ENCODE measurements around the gene MYO5A.
"Not testable (repeated sequence)": the region's sequence is repeated elsewhere in the genome, so short reads cannot be mapped to it uniquely, and the experiment has no call there.

The MYO5A gene

DNA sequence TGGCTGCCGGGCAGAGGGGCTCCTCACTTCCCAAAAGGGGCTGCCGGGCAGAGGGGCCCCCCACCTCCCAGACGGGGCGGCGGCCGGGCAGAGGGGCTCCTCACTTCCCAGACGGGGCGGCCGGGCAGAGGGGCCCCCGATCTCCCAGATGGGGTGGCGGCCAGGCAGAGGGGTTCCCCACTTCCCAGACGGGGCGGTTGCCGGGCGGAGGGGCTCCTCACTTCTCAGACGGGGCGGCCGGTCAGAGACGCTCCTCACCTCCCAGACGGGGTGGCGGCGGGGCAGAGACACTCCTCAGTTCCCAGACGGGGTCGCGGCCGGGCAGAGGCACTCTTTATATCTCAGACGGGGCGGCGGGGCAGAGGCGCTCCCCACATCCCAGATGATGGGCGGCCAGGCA, 69.0 kb downstream of the MYO5A start:
- DNase-seq: not testable (repeated sequence)

DNA sequence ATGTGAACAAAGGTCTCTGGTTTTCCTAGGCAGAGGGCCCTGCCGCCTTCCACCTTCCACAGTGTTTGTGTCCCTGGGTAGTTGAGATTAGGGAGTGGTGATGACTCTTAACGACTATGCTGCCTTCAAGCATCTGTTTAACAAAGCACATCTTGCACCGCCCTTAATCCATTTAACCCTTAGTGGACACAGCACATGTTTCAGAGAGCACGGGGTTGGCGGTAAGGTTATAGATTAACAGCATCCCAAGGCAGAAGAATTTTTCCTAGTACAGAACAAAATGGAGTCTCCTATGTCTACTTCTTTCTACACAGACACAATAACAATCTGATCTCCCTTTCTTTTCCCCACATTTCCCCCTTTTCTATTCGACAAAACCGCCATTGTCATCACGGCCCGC, 69.4 kb downstream of the MYO5A start:
- DNase-seq: not testable (repeated sequence)

DNA sequence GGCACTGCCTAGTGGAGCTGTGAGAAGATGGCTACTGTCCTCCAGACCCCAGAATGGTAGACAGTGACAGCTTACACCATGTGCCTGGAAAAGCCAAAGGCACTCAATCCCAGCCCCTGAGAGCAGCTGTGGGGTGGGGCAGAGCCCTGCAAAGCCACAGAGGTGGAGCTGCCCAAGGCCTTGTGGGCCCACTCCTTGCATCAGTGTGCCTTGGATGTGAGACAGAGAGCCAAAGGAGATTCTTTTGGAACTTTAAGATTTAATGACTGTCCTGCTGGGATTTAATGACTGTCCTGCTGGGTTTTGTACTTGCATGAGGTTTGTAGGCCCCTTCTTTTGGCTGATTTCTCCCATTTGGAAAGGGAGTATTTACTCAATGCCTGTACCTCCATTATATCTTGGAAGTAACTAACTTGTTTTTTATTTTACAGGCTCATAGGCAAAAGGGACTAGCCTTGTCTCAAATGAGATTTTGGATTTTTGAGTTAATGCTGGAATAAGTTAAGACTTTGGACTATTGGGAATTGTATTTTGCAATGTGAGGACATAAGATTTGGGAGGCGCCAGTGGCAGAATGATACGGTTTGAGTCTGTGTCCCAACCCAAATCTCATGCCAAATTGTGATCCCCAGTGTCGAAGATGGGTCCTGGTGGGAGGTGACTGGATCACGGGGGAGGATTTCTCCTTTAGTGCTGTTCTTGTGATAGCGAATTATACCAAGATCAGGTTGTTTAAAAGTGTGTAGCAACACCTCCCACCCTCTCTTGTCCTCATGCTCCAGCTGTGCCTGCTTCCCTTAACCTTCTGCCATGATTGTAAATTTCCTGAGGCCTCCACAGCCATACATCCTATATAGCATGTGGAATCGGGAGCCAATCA, 80.4 kb downstream of the MYO5A start:
- DNase-seq: no peak

DNA sequence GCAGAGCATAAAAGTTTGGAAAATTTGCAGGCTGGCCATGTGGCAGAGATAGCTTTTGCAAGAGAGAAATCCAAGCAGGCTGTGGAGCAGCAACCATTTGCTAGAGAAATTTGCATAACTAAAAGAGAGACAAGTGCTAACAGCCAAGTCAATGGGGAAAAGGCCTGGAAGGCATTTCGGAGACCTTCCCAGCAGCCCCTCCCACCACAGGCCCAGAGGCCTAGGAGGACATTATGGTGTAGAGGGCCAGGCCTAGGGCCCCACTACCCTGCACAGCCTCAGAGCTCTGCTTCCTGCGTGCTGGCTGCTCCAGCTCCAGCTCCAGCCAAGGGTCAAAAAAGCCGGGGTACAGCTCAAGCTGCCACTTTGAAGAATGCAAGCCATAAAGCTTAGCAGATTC, 82.7 kb downstream of the MYO5A start:
- DNase-seq: no peak

DNA sequence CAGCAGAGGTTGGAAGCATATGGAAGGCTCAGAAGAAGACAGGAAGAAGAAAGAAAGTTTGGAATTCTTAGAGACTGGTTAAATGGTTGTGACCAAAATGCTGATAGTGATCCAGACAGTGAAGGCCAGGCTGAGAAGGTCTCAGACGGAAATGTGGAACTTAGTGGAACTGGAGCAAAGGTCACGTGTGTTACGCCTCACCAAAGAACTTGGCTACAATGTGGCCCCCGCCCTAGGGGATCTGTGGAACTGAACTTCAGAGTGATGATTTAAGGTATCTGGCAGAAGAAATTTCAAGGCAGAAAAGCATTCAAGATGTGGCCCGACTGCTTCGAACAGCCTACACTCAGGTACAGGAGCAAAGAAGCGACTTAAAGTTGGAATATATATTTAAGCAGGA, 83.1 kb downstream of the MYO5A start:
- no peak for DNase-seq

DNA sequence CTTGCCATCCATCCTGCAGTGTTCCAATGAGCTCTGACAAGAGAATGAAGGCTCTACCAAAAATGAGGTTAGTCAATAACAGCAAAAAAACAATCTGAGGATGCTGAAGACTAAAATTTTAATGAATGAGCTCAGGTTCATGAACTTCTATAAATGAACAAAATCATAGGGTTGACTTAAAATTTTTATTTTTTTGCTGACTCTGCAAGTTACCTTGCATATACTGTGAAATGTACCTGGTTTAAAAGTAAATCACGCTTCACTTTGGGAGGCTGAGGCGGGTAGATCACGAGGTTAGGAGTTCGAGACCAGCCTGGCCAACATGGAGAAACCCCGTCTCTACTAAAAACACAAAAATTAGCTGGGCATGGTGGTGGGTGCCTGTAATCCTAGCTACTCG, 85.5 kb downstream of the MYO5A start:
- DNase-seq: not testable (repeated sequence)

DNA sequence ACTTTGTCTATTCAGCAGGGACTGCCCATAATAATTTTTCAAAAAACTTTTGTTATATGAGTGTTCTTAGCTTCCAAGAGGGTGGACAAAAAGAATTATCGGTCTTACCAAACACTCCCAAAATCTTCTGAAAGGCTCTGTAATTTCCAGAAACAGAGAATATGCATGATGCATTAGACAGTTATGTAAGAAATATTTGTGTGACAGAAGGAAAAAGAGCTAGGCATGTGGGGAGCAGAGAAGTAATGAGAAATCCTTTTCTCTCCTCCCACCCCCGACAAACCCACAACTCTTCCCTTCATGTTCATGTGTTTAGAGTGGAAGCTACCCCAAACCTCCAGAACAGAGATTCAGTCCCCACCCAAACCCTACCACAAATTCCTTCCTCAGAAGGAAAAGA, 86.8 kb downstream of the MYO5A start:
- DNase-seq: no peak

DNA sequence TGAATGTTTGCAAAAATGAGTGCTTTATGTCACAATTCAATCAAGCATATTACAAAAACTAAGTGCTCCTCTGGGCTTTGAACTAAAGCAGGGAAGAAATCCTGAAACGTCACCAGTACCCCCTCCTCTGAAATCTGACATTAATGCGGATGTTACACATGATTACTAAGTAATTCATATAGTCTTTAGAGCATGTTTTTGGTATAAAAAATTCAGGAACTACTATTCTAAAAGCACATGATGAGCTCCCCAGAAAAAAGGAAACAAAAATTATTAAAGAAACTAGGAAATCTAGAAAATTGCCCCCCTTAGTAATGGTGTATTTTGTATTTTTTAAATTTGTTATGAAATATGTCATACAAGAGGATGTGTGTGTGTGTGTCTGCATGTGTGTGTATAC, 87.7 kb downstream of the MYO5A start:
- no peak for DNase-seq

DNA sequence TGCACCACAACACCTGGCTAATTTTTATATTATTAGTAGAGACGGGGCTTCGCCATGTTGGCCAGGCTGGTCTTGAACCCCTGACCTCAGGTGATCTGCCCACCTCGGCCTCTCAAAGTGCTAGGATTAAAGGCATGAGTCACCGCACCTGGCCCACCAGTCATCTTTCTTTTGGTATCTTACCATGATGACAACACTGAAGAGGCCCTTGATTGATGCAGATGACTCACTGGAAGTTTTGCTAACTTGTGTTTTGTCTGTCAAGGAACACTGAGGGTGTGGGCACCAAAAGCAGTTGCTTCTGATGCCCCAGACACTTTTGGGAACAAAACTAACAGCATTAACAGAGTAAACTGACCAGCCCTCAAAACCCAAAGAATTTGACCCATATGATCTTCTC, 88.3 kb downstream of the MYO5A start:
- no peak for DNase-seq

DNA sequence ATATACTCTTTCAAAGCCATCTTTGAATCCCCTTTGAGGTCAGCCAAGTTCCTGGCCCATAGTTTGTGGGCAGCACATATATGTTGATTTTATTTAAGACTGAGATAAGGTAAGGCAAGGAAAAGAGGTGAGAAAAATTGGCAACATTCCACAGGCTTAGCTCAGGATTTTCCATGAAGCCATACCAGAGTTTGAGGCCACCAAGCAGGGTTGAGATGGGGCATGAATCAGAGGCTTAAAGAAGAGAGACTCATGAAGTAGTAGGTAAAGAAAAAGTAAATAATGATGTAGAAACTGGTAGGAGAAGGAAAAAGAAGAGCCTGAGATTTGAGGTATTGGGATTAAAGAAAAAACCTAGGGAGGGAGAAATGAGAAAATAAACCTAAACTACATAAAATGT, 89.2 kb downstream of the MYO5A start:
- DNase-seq: no peak

DNA sequence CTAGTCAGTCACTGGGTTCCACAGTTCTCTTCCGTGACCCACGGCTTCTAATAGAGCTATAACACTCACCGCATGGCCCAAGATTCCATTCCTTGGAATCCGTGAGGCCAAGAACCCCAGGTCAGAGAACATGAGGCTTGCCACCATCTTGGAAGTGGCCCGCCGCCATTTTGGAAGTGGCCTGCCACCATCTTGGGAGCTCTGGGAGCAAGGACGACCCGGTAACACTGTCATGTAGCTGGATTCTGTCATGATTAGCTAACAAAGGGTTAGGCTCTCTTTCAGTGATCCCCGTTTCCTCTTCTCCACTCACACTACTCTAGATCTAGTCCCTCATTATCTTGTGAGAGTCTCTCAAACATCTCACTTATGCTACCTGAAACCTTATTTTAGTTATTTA, 89.6 kb downstream of the MYO5A start:
- DNase-seq: not testable (repeated sequence)

DNA sequence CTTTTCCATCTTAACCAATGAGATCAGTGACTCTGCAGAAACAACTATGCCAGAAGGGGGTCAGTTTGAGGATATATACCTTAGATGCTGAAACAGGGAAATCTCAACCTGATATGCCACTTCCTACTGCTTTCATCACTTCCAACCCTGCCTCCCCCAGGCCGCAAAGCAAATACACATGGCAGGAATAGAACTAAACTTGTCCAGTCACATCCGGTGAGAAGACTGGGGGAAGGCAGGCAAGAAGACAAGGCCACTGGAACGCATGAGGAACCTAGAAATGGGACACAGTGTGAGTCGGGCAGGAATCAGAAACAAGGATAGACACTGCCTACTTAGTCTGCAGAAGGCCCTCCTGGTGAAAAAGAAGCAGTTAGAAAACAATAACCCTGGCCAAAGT, 90.6 kb downstream of the MYO5A start:
- DNase-seq: no peak

DNA sequence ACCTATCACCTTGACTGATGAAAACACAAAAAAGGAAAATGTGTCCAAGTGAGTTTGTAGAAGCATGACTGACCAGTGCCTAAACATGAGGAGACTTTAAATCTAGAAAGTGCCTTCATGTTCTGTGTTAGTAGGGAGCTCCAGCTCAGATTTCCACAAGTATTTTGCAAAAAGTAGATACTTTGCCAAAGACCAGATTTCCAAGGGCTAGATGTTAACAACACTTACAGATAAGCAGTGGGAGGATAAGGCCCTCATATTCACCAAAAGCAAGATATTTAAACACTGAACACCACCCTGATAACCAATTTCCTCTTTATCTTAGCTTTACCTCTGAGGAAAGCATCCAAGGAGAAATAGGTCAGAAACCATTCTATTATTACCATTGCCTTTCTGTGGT, 91.0 kb downstream of the MYO5A start:
- DNase-seq: no peak

DNA sequence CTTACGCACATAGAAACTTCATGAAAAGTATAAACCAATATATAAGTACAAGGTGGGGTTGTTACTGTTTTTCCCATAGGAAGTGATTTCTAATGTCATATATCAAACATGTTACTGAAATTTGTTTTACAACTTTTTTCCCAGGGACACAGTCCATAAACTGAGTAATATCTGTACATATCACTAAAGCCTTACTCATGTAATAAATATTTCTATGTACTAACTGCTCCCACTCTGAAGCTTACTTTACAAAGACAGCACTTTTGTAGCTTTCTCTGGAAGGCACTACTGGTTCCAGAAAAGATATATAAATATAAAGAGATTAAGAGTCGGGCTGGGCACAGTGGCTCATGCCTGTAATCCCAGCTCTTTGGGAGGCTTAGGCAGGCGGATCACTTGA, 91.7 kb downstream of the MYO5A start:
- no peak for DNase-seq

DNA sequence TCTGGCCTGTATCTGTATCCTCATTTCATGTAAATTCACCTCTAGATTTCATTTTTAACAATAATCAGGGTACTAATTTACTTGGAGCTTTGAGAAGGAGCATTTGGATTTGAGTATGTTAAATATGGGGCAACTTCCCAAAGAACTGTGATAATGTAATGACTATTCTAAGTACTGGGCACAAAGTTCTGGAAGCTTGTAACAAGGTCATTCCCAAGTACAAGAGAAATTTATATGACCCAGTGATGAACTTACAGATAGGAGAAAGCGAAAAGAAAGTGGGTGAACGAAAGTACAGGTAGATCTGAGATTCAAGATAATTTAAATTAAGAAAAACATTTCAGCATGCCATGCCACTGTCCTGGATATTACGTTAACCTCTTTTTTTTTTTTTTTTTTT, 93.8 kb downstream of the MYO5A start:
- DNase-seq: no peak

DNA sequence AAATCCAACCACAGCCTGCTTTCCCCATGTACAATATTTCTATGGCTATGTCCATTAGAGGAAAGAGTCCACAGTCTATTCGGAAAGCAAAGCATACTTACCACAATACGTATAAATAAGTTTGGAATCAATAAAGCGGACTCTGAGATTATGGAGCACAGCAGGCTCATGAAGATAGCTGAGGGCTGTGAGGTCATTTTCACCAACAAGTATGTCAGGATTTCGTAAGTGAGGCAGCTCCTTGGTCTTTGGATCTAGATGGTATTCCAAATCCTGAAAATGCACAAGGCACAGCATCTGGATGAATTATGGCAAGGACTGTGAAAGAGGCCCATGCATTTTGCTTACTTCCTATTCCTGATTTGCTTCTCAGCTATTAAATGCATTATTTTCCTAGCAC, 100.4 kb downstream of the MYO5A start:
- DNase-seq: no peak

DNA sequence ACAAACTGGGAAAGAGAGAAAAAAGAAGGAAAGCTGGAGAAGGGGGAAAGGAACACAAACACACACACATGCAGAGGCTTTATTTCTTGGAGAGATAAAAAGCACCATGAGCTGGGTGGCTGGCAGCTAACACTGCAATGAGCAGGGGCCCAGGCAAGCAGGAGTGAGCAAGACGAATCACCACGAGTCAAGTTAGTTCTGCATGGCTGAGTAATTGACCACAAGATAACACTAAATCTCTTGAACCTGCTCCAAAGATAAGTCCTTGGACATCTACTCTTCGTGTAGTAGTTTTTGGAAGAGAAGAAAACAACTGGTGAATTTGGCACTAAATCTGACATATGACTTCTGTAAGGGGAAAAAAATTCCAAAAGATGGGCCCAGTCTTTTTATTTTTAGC, 100.9 kb downstream of the MYO5A start:
- no peak for DNase-seq

DNA sequence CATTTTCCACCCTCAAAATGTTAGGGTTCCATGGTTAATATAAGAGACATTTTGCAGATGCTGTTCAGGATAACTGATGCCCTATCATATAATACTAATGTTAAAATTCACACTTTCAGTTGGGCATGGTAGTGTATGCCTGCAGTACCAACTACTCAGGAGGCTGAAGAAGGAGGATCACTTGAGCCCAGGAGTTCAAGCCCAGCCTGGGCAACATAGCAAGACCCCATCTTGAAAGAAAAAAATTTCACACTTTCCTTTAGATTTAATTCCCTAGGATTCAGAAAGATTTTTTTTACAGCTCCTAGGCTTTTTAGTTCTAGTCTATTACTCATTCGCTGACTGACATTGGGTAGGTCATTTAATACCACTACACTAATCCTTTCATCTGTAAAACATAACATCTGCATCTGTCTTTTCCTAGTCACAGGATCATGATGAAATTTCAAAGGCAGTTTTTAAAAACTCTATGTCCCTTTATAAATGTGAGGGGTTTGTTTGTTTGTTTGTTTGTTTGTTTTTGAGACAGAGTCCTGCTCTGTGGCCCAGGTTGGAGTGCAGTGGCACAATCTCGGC, 103.7 kb downstream of the MYO5A start:
- no peak for DNase-seq

DNA sequence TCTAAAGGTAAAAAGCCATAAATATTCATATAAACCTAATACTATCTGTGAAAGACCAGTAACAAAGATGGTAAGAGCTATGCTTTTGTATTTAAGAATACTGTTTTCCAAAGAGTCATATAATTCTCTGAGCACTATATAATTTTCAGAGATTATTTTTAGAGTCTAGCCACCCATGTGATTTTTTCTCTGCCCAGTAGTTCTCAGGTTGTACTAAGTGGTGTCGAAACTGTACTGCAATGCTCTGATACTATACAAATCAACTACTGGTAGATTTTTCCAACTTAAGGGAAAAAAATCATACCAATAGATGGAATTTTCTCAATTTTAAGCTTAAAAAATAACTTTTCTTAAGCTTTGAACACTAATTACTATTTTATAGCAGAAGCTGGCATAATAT, 104.8 kb downstream of the MYO5A start:
- DNase-seq: no peak

DNA sequence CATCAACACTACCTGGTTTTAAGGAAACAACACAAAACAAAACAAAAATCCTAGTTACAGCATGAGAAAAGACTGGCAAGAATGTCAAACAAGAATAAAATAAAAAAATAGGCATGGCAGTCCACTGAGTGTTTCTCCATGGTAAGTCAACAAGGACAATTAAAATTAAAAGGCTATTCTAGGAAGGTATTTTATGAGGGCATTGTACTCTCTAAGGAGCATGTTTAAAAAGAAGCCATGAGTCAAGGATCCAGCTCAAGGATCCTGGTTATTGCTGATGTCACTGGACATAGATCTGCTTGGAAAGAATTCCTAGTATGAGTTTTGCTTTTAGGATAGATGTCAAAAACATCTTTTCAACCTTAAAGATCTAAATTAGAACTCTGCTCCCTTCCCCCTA, 106.7 kb downstream of the MYO5A start:
- DNase-seq: no peak

DNA sequence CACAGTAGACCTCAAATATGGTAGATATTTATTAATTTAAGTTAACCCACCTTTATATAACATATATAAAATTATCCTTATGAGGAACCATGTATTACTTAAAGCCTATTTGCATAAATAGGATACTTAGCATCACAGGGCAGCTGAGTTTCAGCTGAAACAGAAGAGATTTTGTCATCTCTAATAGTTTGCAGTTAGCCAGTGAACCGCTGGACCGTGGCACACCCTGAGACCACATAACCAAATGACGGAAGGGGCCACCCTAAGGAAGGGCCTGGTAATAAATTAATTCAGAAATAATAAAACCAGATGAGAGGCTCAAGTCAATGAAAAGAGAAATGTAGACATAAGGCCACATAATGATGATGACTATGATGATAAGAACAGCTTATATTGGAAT, 107.7 kb downstream of the MYO5A start:
- no peak for DNase-seq

DNA sequence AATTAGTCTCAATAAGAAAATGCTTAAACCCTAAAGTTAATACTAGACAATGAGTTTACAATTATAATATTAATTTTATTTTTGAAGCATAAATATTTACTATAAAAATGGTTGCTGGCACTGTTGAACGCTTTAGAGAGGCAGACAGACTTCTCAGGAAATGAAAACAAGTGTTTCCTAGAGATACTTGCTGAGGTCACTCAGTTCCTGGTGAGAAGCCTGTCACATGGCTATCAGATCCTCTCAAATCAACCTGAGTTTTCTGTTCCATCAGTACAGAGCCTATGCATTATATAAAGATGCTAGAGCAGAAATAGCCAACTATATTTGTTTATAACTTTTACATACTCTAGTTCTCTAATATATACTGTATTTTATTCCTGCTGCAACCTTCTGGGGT, 109.2 kb downstream of the MYO5A start:
- no peak for DNase-seq

DNA sequence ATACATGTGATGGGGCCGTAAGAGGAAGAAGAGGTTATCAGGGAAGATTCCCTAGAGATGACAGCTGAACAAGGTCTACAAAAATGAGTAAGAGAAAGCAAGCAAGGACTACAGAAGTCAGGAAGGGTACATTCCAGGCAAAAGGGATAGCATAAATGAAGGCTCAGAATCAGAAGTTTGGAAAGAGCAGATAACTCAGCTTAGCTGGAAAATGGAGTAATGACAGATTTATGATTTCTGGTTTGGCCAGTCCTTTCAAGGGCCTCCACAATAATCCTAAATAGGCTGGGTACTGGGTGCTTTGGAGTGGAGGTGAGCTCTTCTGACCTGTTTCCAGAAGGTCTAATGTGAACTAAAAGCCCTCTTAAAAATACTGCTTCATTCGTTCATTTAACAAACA, 110.7 kb downstream of the MYO5A start:
- no peak for DNase-seq

DNA sequence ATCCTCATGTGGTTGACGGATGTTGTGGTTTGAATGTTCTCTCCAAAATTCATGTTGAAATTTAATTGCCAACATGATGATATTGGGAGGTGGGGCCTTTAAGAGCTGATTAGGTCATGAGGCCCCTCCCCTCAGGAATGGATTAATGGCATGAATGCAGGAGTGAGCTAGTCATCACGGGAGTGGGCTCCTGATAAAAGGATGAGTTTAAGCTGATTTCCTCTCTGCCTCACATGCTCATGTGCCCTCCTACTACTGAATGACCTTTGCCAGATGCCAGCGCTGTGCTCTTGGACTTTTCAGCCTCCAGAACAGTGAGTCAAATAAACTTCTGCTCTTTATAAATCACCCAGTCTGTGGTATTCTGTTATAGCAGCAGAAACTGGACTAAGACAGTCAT, 111.2 kb downstream of the MYO5A start:
- DNase-seq: no peak

DNA sequence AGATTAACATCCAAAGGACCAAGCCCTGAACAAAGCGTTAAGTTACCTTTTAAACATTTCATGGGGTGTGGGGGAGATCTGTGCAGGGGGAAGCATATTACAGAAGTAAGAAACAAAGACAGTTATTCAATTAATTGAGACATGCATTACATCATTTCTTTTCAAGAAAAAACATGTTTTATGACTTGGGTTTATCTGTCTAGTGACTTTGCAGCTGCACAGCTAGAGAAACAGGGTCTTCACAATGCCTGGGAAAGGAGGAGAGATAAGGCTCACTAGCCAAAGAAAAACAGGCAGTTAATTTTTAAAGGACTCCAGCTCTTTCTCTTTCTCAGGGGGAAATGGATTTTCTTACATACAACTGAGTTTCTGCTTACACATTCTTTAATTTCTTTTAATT, 112.1 kb downstream of the MYO5A start:
- not testable (repeated sequence) for DNase-seq
